K562 (cell line): ENCODE data around the gene ATRIP. TPM values are rescaled to one million over a fixed set of nuclear protein-coding genes. Genes with fewer than 3 reads are reported as not detected.

ENCODE experiments used
- ATAC-seq: fragments of 200-7000 bp; cut with Tn5 transposase; 3 replicates; pipeline ENCODE4 v1.9.1; 2020; ENCODE audit warnings: moderate library complexity
- BruUV-seq: library from RNA; stranded (reverse); fragments of 400-500 nt; replicated peaks from 2 replicates; lab custom pipeline; 2021; lab: Mats Ljungman, UMichigan
- CTCF ChIA-PET: fragments of 300-600 bp; formaldehyde crosslinking; extraction: SDS; loops from one replicate; lab custom pipeline; 2021; ENCODE audit warnings: low intra/inter-chr PET ratio; lab: Yijun Ruan, JAX
- POLR2A ChIA-PET: fragments of 300-600, 350-650 bp; sonication (Branson Sonifier 250); formaldehyde crosslinking; extraction: SDS; loops from one replicate; lab custom pipeline; 2021; ENCODE audit warnings: antibody characterized with exemption, inconsistent platforms; lab: Yijun Ruan, JAX
- DNase-seq, 4 experiments: peaks; one replicate each; pipeline versions ENCODE4 v3.0.0 to v3.0.0-alpha.2; 2011 to 2018; ENCODE audit warnings: low spot score in 3 of 4, mixed read lengths in 3 of 4; ENCODE audit errors: extremely low read depth in 1 of 4
- FAIRE-seq: peaks from 2 replicates; lab custom pipeline; 2011; peaks lifted over from hg19 to GRCh38; lab: Jason Lieb, UNC
- H2AFZ ChIP-seq: 2 replicates; pipeline ENCODE4 v1.6.0; 2011; ENCODE audit warnings: low read depth, low read length, control low read depth, inconsistent platforms
- H3K27ac ChIP-seq: fragments of 200-600 bp; 3 replicates; pipeline ENCODE4 v1.8.0; 2011; ENCODE audit warnings: low read depth, mild to moderate bottlenecking, control low read depth, inconsistent platforms, low read length, moderate library complexity, mixed read lengths; ENCODE audit errors: extremely low read depth
- H3K27me3 ChIP-seq, 2 experiments: fragments of 300-600 bp in 1 of 2; 2 replicates in 1 of 2; 3 replicates in 1 of 2; pipeline versions ENCODE4 v1.6.0 to v1.8.0; 2011; ENCODE audit warnings: inconsistent platforms in 2 of 2, low read length in 2 of 2, mild to moderate bottlenecking in 1 of 2, mixed read lengths in 1 of 2, moderate library complexity in 1 of 2; ENCODE audit not compliant: control insufficient read depth in 2 of 2, insufficient read depth in 2 of 2
- H3K36me3 ChIP-seq: fragments of 300-600 bp; 3 replicates; pipeline ENCODE4 v1.8.0; 2011; ENCODE audit warnings: mild to moderate bottlenecking, low read length, inconsistent platforms; ENCODE audit not compliant: control insufficient read depth, insufficient read depth
- H3K4me1 ChIP-seq, 2 experiments: fragments of 200-600 bp in 1 of 2; replicated peaks in 1 of 2; 2 replicates in 1 of 2; 3 replicates in 1 of 2; pipeline versions ENCODE4 v1.5.1 to v1.8.0; 2011; ENCODE audit warnings: inconsistent platforms in 2 of 2, low read length in 2 of 2, mild to moderate bottlenecking in 1 of 2, mixed read lengths in 1 of 2, moderate library complexity in 1 of 2; ENCODE audit not compliant: control insufficient read depth in 2 of 2, insufficient read depth in 2 of 2
- H3K4me2 ChIP-seq: 2 replicates; pipeline ENCODE4 v1.6.1; 2011; ENCODE audit warnings: low read length, control low read depth, inconsistent platforms, mixed read lengths; ENCODE audit not compliant: insufficient read depth
- H3K4me3 ChIP-seq: fragments of 200-600 bp; sonication (generic), shearing (Covaris generic); 2 replicates; pipeline ENCODE4 v1.5.1; 2016; ENCODE audit warnings: control low read depth, inconsistent platforms
- H3K79me2 ChIP-seq: fragments of 200-600 bp; 3 replicates; pipeline ENCODE4 v1.8.0; 2011; ENCODE audit warnings: low read length, inconsistent platforms; ENCODE audit not compliant: control insufficient read depth, insufficient read depth
- H3K9ac ChIP-seq, 2 experiments: 2 replicates each; pipeline versions ENCODE4 v1.6.0 to v1.6.1; 2011; ENCODE audit warnings: low read depth in 2 of 2, low read length in 2 of 2, control low read depth in 1 of 2, inconsistent platforms in 1 of 2, mild to moderate bottlenecking in 1 of 2, mixed read lengths in 1 of 2; ENCODE audit not compliant: insufficient read depth in 1 of 2
- H3K9me1 ChIP-seq: one replicate; pipeline ENCODE4 v1.6.0; 2011; ENCODE audit warnings: inconsistent platforms, mild to moderate bottlenecking, low read length, moderate library complexity; ENCODE audit not compliant: control insufficient read depth, insufficient read depth
- H3K9me3 ChIP-seq: replicated peaks from 2 replicates; pipeline ENCODE4 v1.5.1; 2011; ENCODE audit warnings: low read depth, low read length, inconsistent platforms; ENCODE audit not compliant: control insufficient read depth, insufficient read depth
- H4K20me1 ChIP-seq: replicated peaks from 2 replicates; pipeline ENCODE4 v1.6.1; 2011; ENCODE audit warnings: low read length, inconsistent platforms, mixed read lengths; ENCODE audit not compliant: control insufficient read depth, insufficient read depth
- POLR2G ChIP-seq: fragments of 200-400 bp; formaldehyde crosslinking; IDR thresholded peaks from 2 replicates; pipeline ENCODE4 v1.6.1; 2017; ENCODE audit warnings: low read depth, mild to moderate bottlenecking, antibody characterized with exemption, low read length, moderate library complexity
- RBFOX2 ChIP-seq: fragments of 200-400 bp; formaldehyde crosslinking; IDR thresholded peaks from 2 replicates; pipeline ENCODE4 v1.6.1; 2017; ENCODE audit warnings: low read depth, mild to moderate bottlenecking, low read length, moderate library complexity
- RNF2 ChIP-seq: sonication (generic); IDR thresholded peaks from 2 replicates; pipeline ENCODE4 v1.6.1; 2016
- YY1 ChIP-seq, 3 experiments: IDR thresholded peaks; 2 replicates each; pipeline ENCODE4 v1.6.1; 2011; ENCODE audit warnings: low read length in 2 of 3, mild to moderate bottlenecking in 2 of 3, moderate library complexity in 2 of 3, borderline replicate concordance in 1 of 3, control low read depth in 1 of 3, low read depth in 1 of 3; ENCODE audit not compliant: insufficient read depth in 3 of 3, insufficient replicate concordance in 2 of 3, control insufficient read depth in 1 of 3, insufficient read length in 1 of 3; ENCODE audit errors: extremely low read depth in 1 of 3
- ZBTB12 ChIP-seq: fragments of 250-450 bp; sonication (Bioruptor Pico); IDR thresholded peaks from 2 replicates; pipeline ENCODE4 v1.4.0; 2020
- ZBTB33 ChIP-seq: sonication (generic); formaldehyde crosslinking; IDR thresholded peaks from 2 replicates; pipeline ENCODE4 v1.8.1; 2023; ENCODE audit warnings: mild to moderate bottlenecking, missing genetic modification reagents
- ZBTB8A ChIP-seq: fragments of 450-650 bp; IDR thresholded peaks from 2 replicates; pipeline ENCODE4 v1.6.1; 2018; ENCODE audit warnings: mild to moderate bottlenecking, moderate library complexity; ENCODE audit not compliant: partially characterized antibody
- ZNF77 ChIP-seq: fragments of 250-450 bp; sonication (Bioruptor Pico); IDR thresholded peaks from 2 replicates; pipeline ENCODE4 v1.5.0; 2020
- ZNF785 ChIP-seq: fragments of 250-450 bp; sonication (Bioruptor Pico); IDR thresholded peaks from 2 replicates; pipeline ENCODE4 v1.4.0; 2020; ENCODE audit warnings: mild to moderate bottlenecking
- WGBS: fragments of 100-300 bp; shearing (Covaris generic); methylation state at CpG from one replicate; pipeline ENCODE4 v1.1.6; 2016; ENCODE audit warnings: low coverage, mixed read lengths; ENCODE audit not compliant: insufficient coverage; ENCODE audit errors: missing lambda C conversion rate; 5-methylcytosine and 5-hydroxymethylcytosine counted together
- in situ Hi-C: fragments of 300-500 bp; cut with MboI; formaldehyde crosslinking; loops from 4 replicates; pipeline ENCODE4 v1.15.0; 2018; ENCODE audit warnings: inconsistent platforms, mixed read lengths
- intact Hi-C: fragments of 100-400 bp; cut with micrococcal nuclease; formaldehyde crosslinking; loops from 2 replicates; pipeline ENCODE4 v1.14.2; 2022
- polyA plus RNA-seq, 8 experiments: library from polyadenylated mRNA; depleted of rRNA in 4 of 8; stranded (reverse) in 5 of 8; unstranded in 3 of 8; fragments of >200 nt; fragmentation: Nextera tagmentation in 2 of 8; fragmentation: Illumina TruSeq in 1 of 8; extraction: Ambion mirVana in 2 of 8; extraction: Trizol in 1 of 8; gene quantifications; 2 replicates each; pipeline versions ENCODE4 v1.2.1 to v1.2.3, GENCODE V29; 2011 to 2014; ENCODE audit warnings: inconsistent platforms in 1 of 8, missing spikeins in 1 of 8
- total RNA-seq, 7 experiments: library from RNA; depleted of rRNA in 6 of 7; stranded (reverse); fragments of >200 nt in 6 of 7; fragmentation: Illumina TruSeq in 2 of 7; extraction: Trizol in 2 of 7; gene quantifications; 2 replicates each; pipeline versions ENCODE4 v1.2.1 to v1.2.3, GENCODE V29; 2011 to 2021; ENCODE audit warnings: low replicate concordance in 1 of 7

The ATRIP gene
- total and polyA plus RNA-seq, 9 of the 15 experiments (the other 6 are each of a cell fraction or from before 2014, with no cell fraction given): 1.7 to 15.7 (median 10.5) TPM

- H4K20me1 ChIP-seq: no peaks in the 10 kb centered on the region; the same call in 1 of the 2 replicates
- DNase-seq (no peak), FAIRE-seq (no peak), ATAC-seq (no peak)
- in situ Hi-C loops: loop anchor here (5.0 kb wide), 1 partner anchor 89 kb away; the partner anchor contains the start of gene PFKFB4
- BruUV-seq: TSS peak; percentile 5
- POLR2A ChIA-PET: interaction anchor here (0.6 kb wide), 1 partner anchor 447 kb away, joined by 3 read pairs; no protein-coding TSS in a partner anchor
- H3K9ac ChIP-seq: 0 out of 4 replicates have a peak overlapping the region, but pooled peaks of 1 of the 2 experiments have one; percentile 28
- H3K79me2 ChIP-seq: peaks cover 24% of the 10 kb centered on the region
- H3K4me3 ChIP-seq: no peak overlapping the region
- H3K9me1 ChIP-seq: no peaks in the 10 kb centered on the region
- H3K27ac ChIP-seq: no peak overlapping the region
- H3K4me2 ChIP-seq: no peak overlapping the region
- 89% methylated on average over 4 of the region's 8 CpGs for whole genome bisulfite sequencing
- H3K9me3 ChIP-seq: no peaks in the 10 kb centered on the region
- peaks cover 8 to 58% of the 10 kb centered on the region in 2 experiments for H3K4me1 ChIP-seq
- intact Hi-C loops: no loop called here
- no peaks in the 10 kb centered on the region for H3K27me3 ChIP-seq
- H3K36me3 ChIP-seq: peaks cover 38% of the 10 kb centered on the region; the same call in 1 of the 3 replicates
- H2AFZ ChIP-seq: no peak overlapping the region
- TF ChIP-seq RBFOX2: 0 out of 2 replicates have a peak, but pooled peaks have one; percentile 5
- no peak for TF ChIP-seq RNF2
- CTCF ChIA-PET: no interaction called here
Measured at GRCh38 chr3:48468329-48468731, 21.8 kb downstream of the ATRIP start.

DNA sequence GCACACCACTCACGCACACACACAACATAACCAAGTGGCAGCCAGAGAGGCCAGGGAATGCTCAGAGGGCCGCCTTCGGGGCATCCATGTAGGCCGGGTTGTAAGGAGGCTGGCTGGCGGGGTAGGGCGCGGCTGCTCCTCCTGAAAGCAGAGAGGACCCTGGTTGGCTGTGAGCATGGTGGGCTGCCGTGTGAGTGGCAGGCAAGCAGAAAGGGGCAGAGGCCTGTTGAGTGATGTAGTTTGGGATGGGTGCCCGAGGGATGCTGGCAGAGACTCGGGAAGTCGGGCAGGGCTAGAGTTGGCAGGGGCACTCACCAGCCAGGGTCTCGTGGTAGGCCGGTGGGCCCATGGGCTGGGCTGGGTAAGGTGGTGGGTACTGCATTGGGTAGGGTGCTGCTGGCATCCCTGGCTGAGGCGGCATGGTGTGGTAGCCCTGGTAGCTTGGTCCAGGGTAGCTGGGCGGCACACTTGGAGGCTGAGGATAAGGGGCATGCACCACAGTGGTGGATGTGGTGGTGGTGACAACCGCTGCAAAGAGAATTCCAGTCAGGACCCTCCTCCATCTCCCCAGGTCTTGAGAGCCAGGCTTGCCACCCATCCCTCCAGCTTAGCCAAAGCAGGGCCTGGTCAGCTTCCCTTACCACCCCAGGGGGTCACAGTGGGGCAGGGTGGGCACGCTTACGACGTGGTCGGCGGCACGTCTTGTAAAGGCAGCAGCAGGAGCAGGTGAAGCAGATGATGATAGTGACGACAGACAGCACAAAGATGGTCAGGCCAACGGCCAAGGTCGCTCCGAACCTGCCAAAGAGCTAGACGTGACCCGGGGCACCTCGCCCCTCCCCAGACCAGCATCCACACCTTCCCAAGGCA is 22.7 kb downstream of the ATRIP start:
- no peak overlapping the region for H3K4me2 ChIP-seq
- H2AFZ ChIP-seq: no peak overlapping the region
- H4K20me1 ChIP-seq: no peaks in the 10 kb centered on the region
- ChIA-PET CTCF (interaction anchor here (0.5 kb wide), 1 partner anchor 196 kb away, joined by 3 read pairs; no protein-coding TSS in a partner anchor), POLR2A (interaction anchor here (0.6 to 0.9 kb wide), 3 partner anchors 156 to 446 kb away, joined by 3 read pairs; no protein-coding TSS in a partner anchor)
- WGBS: 94% methylated on average over 14 of the region's 29 CpGs
- intact Hi-C loops: no loop called here
- peaks cover 11 to 62% of the 10 kb centered on the region in 2 experiments for H3K4me1 ChIP-seq
- BruUV-seq: no TSS peak
- no peaks in the 10 kb centered on the region for H3K9me3 ChIP-seq
- peak overlapping the region in 1 of 2 experiments; percentile 13; a peak in 1 of 4 replicates for H3K9ac ChIP-seq
- peaks cover 24% of the 10 kb centered on the region for H3K79me2 ChIP-seq
- in situ Hi-C loops: loop anchor here (5.0 kb wide), 1 partner anchor 88 kb away; the partner anchor contains the start of gene PFKFB4
- H3K27ac ChIP-seq: no peak overlapping the region
- DNase-seq (no peak), ATAC-seq (no peak), FAIRE-seq (no peak)
- no peak overlapping the region for H3K4me3 ChIP-seq
- no peaks in the 10 kb centered on the region for H3K27me3 ChIP-seq
- no peaks in the 10 kb centered on the region for H3K9me1 ChIP-seq
- H3K36me3 ChIP-seq: peaks cover 38% of the 10 kb centered on the region; the same call in 1 of the 3 replicates
- TF ChIP-seq ZBTB12 (CRISPR knock-in tag): no peak
- no peak for TF ChIP-seq ZNF785 (CRISPR knock-in tag)
- TF ChIP-seq YY1 (IDR thresholded peaks at IDR 0.05; ENCODE audit: borderline replicate concordance in 1 of 3, control insufficient read depth in 1 of 3, extremely low read depth in 1 of 3, insufficient read depth in 3 of 3, insufficient read length in 1 of 3, insufficient replicate concordance in 2 of 3, low read depth in 1 of 3, low read length in 2 of 3): no peak
- no peak for TF ChIP-seq ZNF77 (CRISPR knock-in tag)
- TF ChIP-seq ZBTB33 (CRISPR knock-in tag): peak; percentile 44; the same call in 1 of the 2 replicates
- no peak for TF ChIP-seq ZBTB8A
- 0 out of 2 replicates have a peak, but pooled peaks have one; percentile 30 for TF ChIP-seq POLR2G
